ENCODE results near the gene PPP6R3.
"Not testable (repeated sequence)": the region's sequence is repeated elsewhere in the genome, so short reads cannot be mapped to it uniquely, and the experiment has no call there.

- not testable (repeated sequence) for TF ChIP-seq MAX (IDR thresholded peaks at IDR 0.05; ENCODE audit: low read depth, low read length); CTCF (IDR thresholded peaks at IDR 0.05 in 2 of 3, conservative IDR thresholded peaks at IDR 0.05 in 1 of 3; ENCODE audit: control insufficient read depth in 2 of 3, extremely low read depth in 1 of 3, insufficient read depth in 1 of 3, low read depth in 3 of 3, low read length in 3 of 3); FOS (IDR thresholded peaks at IDR 0.05; ENCODE audit: borderline replicate concordance, extremely low read depth, insufficient read length); POLR2AphosphoS5 (IDR thresholded peaks at IDR 0.05; ENCODE audit: low read length); CREB1 (IDR thresholded peaks at IDR 0.05; ENCODE audit: low read depth); SIX5 (IDR thresholded peaks at IDR 0.05; ENCODE audit: low read depth, low read length, severe bottlenecking); SP1 (IDR thresholded peaks at IDR 0.05; ENCODE audit: low read depth, low read length)
Observed at GRCh38 chr11:68634606-68635005, 174.1 kb downstream of the PPP6R3 start.
